ENCODE results near the gene POU3F1. TPM values are rescaled to one million over a fixed set of nuclear protein-coding genes. Genes with fewer than 3 reads are reported as not detected.

The POU3F1 gene
- total RNA-seq, 2 donors from 2014 or later: 0.20 to 0.46 TPM

GRCh38 chr1:38093569-38094520 is 47.3 kb upstream of the POU3F1 start:
- Histone ChIP-seq H3K4me1 (ENCODE audit: control insufficient read depth, insufficient read depth, low read length) (no peaks in the 10 kb centered on the region), H3K9ac (ENCODE audit: extremely low read depth, low read length, poor library complexity, severe bottlenecking) (no peak overlapping the region), H3K9me3 (ENCODE audit: control insufficient read depth, low read length) (no peaks in the 10 kb centered on the region), H3K36me3 (ENCODE audit: control insufficient read depth, insufficient read depth, low read length) (no peaks in the 10 kb centered on the region), H3K4me3 (ENCODE audit: low read length) (no peak overlapping the region), H3K27me3 (ENCODE audit: control insufficient read depth, insufficient read depth, low read length, poor library complexity, severe bottlenecking) (no peaks in the 10 kb centered on the region), H3K27ac (ENCODE audit: low read depth, low read length) (peak overlapping the region; percentile 79)
- no peak overlapping the region for H3K27ac Mint-ChIP-seq
- TF ChIP-seq CTCF (conservative IDR thresholded peaks at IDR 0.05): no peak
- H3K4me1 Mint-ChIP-seq: peaks cover 9% of the 10 kb centered on the region
- DNase-seq: peak; percentile 20
- WGBS, 2 experiments (ENCODE audit: insufficient coverage in 1 of 2, insufficient read length in 1 of 2): 79 to 81% methylated on average over 9 to 18 of the region's 18 CpGs
- no peaks in the 10 kb centered on the region for H3K36me3 Mint-ChIP-seq (ENCODE audit: low read depth)
- H3K4me3 Mint-ChIP-seq: no peak overlapping the region
- no peaks in the 10 kb centered on the region for H3K9me3 Mint-ChIP-seq
- peaks cover 5% of the 10 kb centered on the region for H3K27me3 Mint-ChIP-seq (ENCODE audit: insufficient read depth)

- no peaks in the 10 kb centered on the region for H3K9me3 Mint-ChIP-seq
- no peaks in the 10 kb centered on the region for H3K36me3 Mint-ChIP-seq (ENCODE audit: low read depth)
- TF ChIP-seq CTCF (conservative IDR thresholded peaks at IDR 0.05): no peak
- 67 to 73% methylated on average over 1 to 4 of the region's 4 CpGs for WGBS, 2 experiments (ENCODE audit: insufficient coverage in 1 of 2, insufficient read length in 1 of 2)
- H3K36me3 ChIP-seq (ENCODE audit: control insufficient read depth, insufficient read depth, low read length): no peaks in the 10 kb centered on the region
- peaks cover 5% of the 10 kb centered on the region for H3K27me3 Mint-ChIP-seq (ENCODE audit: insufficient read depth)
- no peaks in the 10 kb centered on the region for H3K9me3 ChIP-seq (ENCODE audit: control insufficient read depth, low read length)
- no peaks in the 10 kb centered on the region for H3K4me1 ChIP-seq (ENCODE audit: control insufficient read depth, insufficient read depth, low read length)
- H3K27ac Mint-ChIP-seq: no peak overlapping the region
- peaks cover 6% of the 10 kb centered on the region for H3K4me1 Mint-ChIP-seq
- H3K4me3 Mint-ChIP-seq: no peak overlapping the region
- no peak overlapping the region for H3K9ac ChIP-seq (ENCODE audit: extremely low read depth, low read length, poor library complexity, severe bottlenecking)
- DNase-seq: no peak
- no peaks in the 10 kb centered on the region for H3K27me3 ChIP-seq (ENCODE audit: control insufficient read depth, insufficient read depth, low read length, poor library complexity, severe bottlenecking)
- peak overlapping the region; percentile 37 for H3K27ac ChIP-seq (ENCODE audit: low read depth, low read length)
- H3K4me3 ChIP-seq (ENCODE audit: low read length): no peak overlapping the region
Measured at GRCh38 chr1:38092256-38092655, 45.7 kb upstream of the POU3F1 start.

GRCh38 chr1:38090796-38091195 is 44.2 kb upstream of the POU3F1 start:
- DNase-seq: no peak
- Mint-ChIP-seq H3K27me3 (ENCODE audit: insufficient read depth) (peaks cover 9% of the 10 kb centered on the region), H3K4me3 (no peak overlapping the region), H3K4me1 (peaks cover 2% of the 10 kb centered on the region), H3K9me3 (no peaks in the 10 kb centered on the region), H3K36me3 (ENCODE audit: low read depth) (no peaks in the 10 kb centered on the region), H3K27ac (no peak overlapping the region)
- TF ChIP-seq CTCF (conservative IDR thresholded peaks at IDR 0.05): no peak
- H3K9me3 ChIP-seq (ENCODE audit: control insufficient read depth, low read length): no peaks in the 10 kb centered on the region
- H3K4me3 ChIP-seq (ENCODE audit: low read length): no peak overlapping the region
- no peaks in the 10 kb centered on the region for H3K27me3 ChIP-seq (ENCODE audit: control insufficient read depth, insufficient read depth, low read length, poor library complexity, severe bottlenecking)
- H3K27ac ChIP-seq (ENCODE audit: low read depth, low read length): no peak overlapping the region
- H3K4me1 ChIP-seq (ENCODE audit: control insufficient read depth, insufficient read depth, low read length): no peaks in the 10 kb centered on the region
- no peaks in the 10 kb centered on the region for H3K36me3 ChIP-seq (ENCODE audit: control insufficient read depth, insufficient read depth, low read length)
- WGBS, 2 experiments (ENCODE audit: insufficient coverage in 1 of 2, insufficient read length in 1 of 2): 86 to 89% methylated on average over 3 of the region's 3 CpGs
- no peak overlapping the region for H3K9ac ChIP-seq (ENCODE audit: extremely low read depth, low read length, poor library complexity, severe bottlenecking)
